SIG-M5 (cell line): ENCODE results near the gene GNG14.
A peak's percentile ranks its signal among the peaks of the same experiment; 100 is the strongest.
"Not testable (repeated sequence)": the region's sequence is repeated elsewhere in the genome, so short reads cannot be mapped to it uniquely, and the experiment has no call there.

Experiments used
- DNase-seq: peaks from one replicate; lab custom pipeline; 2025; lab: John Stamatoyannopoulos, UW

The GNG14 gene

GRCh38 chr19:12687496-12688196 lies at the start of gene GNG14:
TSS of gene GNG14 (plus strand) at chr19:12687998. CDS start at chr19:12688049, 51 bp downstream.
- DNase-seq, result no peak

DNA sequence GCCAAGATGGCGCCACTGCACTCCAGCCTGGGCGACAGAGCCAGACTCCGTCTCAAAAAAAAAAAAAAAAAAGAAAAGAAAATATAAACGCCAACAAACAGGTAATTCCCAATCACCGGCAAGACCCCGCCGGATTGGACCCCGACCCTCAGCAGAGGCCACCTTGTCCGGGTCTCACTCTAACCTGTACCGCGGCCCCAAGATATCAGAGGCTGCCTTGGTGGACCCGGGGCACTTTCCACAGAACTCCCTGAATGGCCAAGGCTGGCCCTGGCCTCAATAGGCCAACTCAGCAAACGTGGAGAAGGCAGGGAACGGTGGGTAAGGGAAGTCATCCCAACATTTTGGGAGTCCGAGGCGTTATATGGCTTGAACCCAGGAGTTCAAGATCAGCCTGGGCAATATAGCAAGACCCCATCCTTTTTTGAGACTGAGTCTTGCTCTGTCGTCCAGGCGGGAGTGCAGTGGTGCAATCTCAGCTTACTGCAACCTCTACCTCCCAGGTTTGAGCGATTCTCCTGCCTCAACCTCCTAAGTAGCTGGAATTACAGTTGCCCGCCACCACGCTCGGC lies 49.1 kb upstream of the GNG14 start:
- DNase-seq, result no peak

DNA sequence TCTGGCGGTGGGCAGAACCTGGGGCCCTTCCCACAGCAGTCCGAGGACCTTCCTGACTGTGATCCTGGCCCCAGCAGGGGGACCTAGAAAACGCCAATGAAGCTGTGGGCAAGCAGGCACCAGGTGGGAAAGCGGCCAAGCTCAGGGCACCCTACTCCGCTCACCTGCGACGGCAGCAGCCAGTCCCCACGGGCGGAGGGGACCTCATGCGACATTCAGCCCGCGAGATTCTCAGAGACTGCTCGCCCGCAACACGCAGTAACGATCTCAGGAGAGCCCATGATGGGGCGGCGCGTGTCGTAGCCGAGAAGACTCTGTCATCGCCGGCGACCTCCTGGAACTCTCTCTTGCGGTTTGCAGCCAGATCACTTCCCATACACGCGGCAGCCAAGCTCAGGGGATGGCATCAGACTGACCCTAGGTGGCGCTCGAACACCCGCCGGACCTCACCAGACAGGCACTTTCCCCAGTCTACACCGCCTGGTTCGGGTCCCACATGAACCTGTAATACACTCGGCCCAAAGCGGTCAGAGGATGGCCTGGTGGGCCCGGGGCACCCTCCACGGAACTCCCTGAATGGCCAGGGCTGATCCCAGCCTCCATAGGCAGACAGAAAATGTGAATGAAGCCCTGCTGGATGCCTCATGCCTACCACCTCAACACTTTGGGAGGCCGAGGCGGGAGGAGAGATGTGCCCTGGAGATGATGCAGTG lies 47.7 kb upstream of the GNG14 start:
- DNase-seq, result no peak

DNA sequence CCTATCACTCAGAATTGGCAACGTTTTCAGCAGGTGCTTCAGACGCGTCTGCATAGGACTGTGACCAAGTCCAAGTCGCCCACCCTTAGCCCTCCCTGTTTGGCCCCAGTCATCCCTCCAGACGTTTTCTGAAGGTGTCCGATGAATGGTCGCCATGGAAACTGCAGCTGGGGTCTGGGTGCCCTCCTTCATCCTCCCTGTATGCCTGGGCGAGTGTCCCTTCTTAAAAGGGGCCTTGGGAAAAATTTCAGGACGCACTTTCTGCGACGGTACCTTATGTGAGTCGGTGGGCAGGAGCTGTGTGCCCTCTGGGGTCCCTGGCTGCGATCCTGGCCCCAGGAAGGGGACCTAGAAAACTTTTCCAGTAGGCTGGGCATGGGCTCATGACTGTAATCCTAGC lies 46.3 kb upstream of the GNG14 start:
- DNase-seq, result no peak

DNA sequence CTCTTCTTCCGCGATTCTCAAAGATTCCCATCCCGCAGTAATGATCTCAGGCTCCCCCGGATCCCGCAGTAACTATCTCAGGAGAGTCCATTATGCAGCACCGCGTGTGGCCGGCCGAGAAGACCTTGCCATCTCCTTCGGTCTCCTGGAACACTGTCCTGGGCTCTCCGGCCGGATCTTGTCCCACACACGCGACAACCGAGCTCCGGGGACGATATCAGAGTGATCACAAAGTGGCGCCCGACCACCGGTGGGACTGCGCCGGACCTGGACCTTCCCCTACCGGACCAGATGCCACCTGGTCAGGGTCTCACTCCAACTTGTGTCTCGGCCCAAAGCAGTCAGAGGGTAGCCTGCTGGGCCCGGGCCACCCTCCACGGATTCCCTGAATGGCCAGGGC lies 45.3 kb upstream of the GNG14 start:
- no peak for DNase-seq

GRCh38 chr19:12643716-12644115 lies 44.1 kb upstream of the GNG14 start:
- not testable (repeated sequence) for DNase-seq

- DNase-seq, result no peak
These were observed 41.2 kb upstream of the GNG14 start for GRCh38 chr19:12646551-12646950.

DNA sequence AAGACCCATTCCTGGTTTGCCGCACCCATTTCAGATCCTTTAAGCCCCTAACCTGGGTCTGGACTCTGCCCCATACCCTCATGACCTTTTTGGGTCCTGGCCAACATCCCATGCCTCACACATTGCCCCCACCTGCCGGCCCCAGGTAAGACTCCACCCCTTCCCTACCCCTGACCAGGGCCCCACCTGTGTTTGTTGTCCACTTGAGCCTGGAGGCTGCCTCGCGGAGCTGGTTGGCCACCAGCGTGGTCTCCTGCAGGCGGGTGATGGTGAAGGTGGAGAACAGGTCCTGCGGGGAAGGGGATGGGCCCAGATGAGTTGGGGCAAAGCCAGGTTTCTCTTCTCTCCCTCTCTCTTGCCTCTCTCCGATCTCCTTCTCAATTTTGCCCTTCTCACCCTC lies 40.8 kb upstream of the GNG14 start:
- no peak for DNase-seq

DNA sequence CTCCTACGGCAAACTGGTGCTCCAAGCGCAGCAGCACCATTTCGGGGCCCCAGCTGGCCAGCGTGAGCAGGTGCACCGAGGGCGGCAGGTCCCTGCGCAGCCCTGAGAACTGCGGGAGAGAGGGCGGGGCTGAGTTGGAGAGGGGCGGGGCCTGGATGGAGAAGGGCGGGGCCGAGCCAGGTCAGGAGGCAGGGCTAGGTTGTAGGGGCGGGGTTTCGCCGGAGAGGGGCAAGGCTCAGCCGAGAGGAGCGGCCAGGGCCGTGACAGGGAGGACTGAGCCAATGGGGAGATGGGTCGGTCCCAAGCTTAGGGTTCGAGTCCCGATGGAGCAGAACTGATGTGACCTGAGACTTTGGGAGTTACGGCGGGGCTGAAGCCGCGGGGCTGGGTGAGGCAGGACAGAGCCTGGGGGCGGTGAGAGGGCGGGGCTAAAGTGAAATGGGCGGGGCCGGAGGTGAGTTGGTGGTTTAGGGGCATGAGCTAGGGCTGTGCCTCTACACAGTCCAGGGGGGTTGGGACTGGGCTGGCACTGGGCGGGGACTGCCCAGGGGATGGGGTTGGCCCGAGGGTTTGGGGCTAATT lies 40.2 kb upstream of the GNG14 start:
- DNase-seq, result no peak

GRCh38 chr19:12648088-12648487 lies 39.7 kb upstream of the GNG14 start:
- no peak for DNase-seq

DNA sequence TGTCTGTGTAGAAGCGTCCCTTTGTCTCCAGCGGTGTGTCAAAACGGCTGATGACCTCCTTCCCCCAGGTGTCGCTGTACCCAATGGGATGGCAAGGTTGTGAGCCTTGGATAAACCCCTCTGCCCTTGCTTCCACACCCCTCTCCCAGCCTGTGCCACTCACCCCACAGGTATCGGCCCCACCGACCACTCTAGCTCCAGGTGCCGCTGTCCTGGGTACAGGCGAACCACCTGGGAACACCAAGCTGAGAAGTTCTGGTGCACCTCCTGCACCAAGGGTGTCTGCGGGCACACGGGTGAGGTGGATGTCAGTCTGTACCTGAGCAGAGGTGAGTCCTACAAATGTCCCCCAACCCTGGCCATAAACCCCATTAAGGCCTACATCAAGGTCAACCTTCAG lies 37.9 kb upstream of the GNG14 start:
- DNase-seq, result no peak

GRCh38 chr19:12652219-12652618 lies 35.6 kb upstream of the GNG14 start:
- DNase-seq, result no peak

DNA sequence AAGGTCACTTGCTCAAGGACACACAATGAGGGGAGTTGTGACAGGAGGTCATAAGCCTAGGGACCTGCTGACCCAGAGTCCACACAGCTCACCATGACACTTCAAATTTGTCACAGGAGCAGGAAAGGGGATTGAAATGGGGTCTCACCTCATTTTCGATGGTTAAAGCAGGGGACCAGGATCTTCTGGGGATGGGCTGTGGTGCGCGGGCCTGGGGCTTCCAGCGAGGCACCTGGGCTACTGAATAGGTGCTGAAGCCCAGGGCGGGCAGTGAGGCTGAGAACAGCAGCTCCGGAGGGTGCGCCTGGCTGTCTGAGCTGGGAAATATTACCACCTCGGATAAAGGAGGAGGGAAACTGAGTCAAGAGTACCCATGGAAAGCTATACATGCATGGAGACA lies 32.3 kb upstream of the GNG14 start:
- DNase-seq, result no peak

- no peak for DNase-seq
These were observed 30.8 kb upstream of the GNG14 start for GRCh38 chr19:12656899-12657571.

DNA sequence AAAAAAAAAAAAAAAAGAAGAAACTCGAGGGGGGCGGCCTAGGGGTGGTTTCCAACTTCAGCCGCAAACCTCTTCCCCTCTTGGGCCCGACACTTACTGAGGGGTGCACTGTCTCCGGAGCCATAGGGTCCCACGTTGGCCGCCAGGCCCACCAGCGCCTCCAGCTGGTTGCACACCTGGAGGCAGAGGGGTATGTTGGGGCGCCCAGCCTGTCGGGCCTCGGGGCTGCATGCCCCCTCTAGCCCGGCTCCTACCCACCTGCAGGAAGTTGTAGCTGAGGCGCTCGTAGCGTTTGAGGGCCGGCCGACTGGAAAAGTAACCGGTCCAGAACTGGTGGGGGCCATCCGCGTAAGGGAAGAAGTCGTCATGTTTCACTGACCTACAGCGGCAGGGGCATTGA lies 29.8 kb upstream of the GNG14 start:
- no peak for DNase-seq

- no peak for DNase-seq
These were observed 26.8 kb upstream of the GNG14 start for GRCh38 chr19:12660980-12661379.

- no peak for DNase-seq
These were observed 23.2 kb upstream of the GNG14 start for GRCh38 chr19:12664406-12665280.

DNA sequence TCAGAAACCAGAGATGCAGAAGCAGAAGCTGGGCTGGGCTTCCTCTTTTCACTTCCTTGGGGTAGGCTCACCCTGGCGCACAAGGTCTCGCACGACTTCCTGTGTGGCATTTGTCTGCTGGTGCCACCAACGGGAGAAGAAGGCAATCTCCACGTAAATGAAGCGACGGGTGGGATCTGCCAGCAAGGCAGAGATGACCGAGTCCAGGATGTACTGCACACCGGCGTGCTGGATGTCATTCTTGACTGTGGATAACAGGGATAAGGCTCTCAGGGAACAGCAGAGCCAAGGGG lies 22.6 kb upstream of the GNG14 start:
- DNase-seq, result peak; percentile 49

DNA sequence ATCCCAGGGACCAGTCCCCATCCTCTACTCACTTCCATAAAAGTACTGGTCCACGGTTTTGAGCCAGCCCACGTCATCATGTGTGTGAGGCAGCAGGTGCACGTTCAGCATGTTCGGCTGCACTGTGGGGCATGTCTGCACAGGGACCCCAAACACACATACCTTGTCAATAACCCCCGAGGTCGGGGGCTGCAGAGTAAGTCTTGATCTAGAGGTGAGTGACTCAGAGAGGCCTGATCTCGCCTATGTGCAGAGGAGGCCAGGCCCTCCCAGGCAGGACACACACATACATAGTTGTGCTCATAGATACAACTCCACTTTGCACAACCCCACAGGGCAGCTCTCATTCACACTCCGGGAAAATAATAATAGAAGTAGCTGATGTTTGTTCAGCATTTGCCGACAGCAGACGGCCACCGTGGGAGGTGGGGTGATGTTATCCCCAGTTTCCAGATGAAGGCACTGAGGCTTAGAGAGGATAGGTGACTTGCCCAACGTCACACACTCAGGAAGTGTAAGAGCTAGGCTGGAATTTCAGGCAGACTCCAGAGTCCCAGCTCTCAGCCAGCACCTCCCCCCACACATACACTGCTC lies 22.0 kb upstream of the GNG14 start:
- no peak for DNase-seq

GRCh38 chr19:12666265-12667048 lies 21.3 kb upstream of the GNG14 start, which contains the start of the genes MAN2B1 and WDR83:
TSS of gene MAN2B1 (minus strand) at chr19:12666742. CDS start at chr19:12666701, 41 bp downstream.
TSS of gene WDR83 (plus strand) at chr19:12666807. CDS start at chr19:12669791, 2,984 bp downstream.
- no peak for DNase-seq
